ENCODE data around the gene JUNB. TPM values are rescaled to one million over a fixed set of nuclear protein-coding genes. Genes with fewer than 3 reads are reported as not detected.
"Not testable (repeated sequence)": the region's sequence is repeated elsewhere in the genome, so short reads cannot be mapped to it uniquely, and the experiment has no call there.

The JUNB gene
- total and polyA plus RNA-seq, 10 donors = 57.5 to 363 (median 169) TPM

DNA sequence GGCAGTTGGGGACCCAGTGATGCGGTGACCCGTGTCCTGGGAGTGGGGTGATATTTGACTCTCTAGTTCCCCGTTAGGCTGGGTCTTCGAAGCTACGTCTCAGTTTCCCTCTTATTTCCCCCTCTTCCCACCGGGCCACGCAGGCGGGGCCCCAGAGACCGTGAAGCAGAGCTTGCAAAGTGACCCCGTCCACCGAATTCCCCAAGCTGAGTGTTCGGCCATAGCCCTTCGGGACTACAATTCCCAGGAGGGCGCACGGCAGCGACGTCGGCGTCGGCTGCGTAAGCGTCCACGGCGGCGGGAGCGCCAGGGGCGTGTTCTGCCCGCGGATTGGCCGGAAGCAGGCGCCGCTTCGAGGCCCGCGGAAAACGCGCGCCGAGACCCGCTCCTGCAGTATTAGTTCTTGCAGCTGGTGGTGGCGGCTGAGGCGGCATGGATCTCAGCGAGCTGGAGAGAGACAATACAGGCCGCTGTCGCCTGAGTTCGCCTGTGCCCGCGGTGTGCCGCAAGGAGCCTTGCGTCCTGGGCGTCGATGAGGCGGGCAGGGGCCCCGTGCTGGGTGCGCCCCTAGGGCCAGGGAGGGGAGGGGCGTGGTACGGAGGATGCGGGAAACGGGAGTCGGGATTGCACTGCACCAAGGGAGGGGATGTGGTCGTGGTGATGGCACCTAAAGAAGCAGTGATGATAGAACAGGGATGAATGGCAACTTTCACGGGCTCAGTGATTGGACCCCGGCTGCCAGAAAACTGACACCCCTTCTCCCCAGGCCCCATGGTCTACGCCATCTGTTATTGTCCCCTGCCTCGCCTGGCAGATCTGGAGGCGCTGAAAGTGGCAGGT, 15.2 kb downstream of the JUNB start, which contains the start of gene RNASEH2A:
TSS of gene RNASEH2A (plus strand) at position 343 of the 840 bp plus-strand sequence. CDS start at position 433, 90 bp downstream.
- intact Hi-C loops (cut with DNase I; ENCODE audit: low total_unique reads) = loop anchor here (5.0 kb wide), 1 partner anchor 34 kb away; no protein-coding TSS in a partner anchor

DNA sequence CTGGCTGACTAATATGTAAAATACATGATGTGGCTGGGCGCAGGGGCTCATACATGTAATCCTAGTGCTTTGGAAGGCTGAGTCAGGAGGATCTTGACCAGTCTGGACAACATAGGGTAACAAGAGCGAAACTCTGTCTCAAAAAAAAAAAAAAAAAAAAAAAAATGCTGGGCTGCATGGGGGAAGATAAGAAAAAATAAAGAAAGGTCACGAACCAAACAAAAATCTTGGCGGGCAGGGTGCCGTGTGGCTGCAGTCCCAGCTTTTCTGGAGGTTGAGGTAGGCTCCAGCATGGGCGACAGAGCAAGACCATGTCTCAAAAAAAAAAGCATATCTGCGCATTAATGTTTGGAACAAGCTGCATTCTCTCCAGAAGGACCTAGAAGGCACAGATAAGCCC, 23.8 kb downstream of the JUNB start:
- H3K9me3 ChIP-seq = no peaks in the 10 kb centered on the region
- intact Hi-C loops (cut with DNase I; ENCODE audit: low total_unique reads) = no loop called here
- H3K4me1 ChIP-seq = no peaks in the 10 kb centered on the region
- WGBS, 5 donors = 91 to 98% (median 95%) methylated on average over 7 of the region's 7 CpGs
- no peaks in the 10 kb centered on the region for H3K27me3 ChIP-seq (replicated peaks in 1 of 7)
- no peak for DNase-seq
- peaks cover 0 to 48% (median 18%) of the 10 kb centered on the region in 6 donors for H3K36me3 ChIP-seq
- no peak overlapping the region for H3K27ac ChIP-seq
- no peak overlapping the region for H3K4me3 ChIP-seq
- TF ChIP-seq CTCF (IDR thresholded peaks at IDR 0.05 in 8 of 11, conservative IDR thresholded peaks at IDR 0.05 in 3 of 11) = no peak
- no peak for TF ChIP-seq POLR2AphosphoS5 (IDR thresholded peaks at IDR 0.05)
- no peak for TF ChIP-seq POLR2A (IDR thresholded peaks at IDR 0.05)

More for the DNA sequence above, 15.2 kb downstream of the JUNB start, which contains the start of gene RNASEH2A:
- Histone ChIP-seq H3K9me3 (no peaks in the 10 kb centered on the region), H3K27ac (peak within 1 kb of the TSS; percentile 3 to 83 (median 71)), H3K36me3 (peaks cover 0 to 38% (median 3%) of the 10 kb centered on the region in 6 donors), H3K4me3 (peak within 1 kb of the TSS; percentile 57 to 82 (median 67)), H3K27me3 (replicated peaks in 1 of 7) (peaks cover 0 to 14% (median 0%) of the 10 kb centered on the region in 7 donors), H3K4me1 (peaks cover 13 to 36% (median 27%) of the 10 kb centered on the region in 6 donors)
- peak; percentile 98 for DNase-seq
- WGBS, 5 donors = 3 to 6% (median 4%) methylated on average over 61 to 66 of the region's 66 CpGs
- no peak for TF ChIP-seq POLR2A (IDR thresholded peaks at IDR 0.05)
- peak in 5 of 11 experiments; percentile 15 to 44 (median 40) for TF ChIP-seq CTCF (IDR thresholded peaks at IDR 0.05 in 8 of 11, conservative IDR thresholded peaks at IDR 0.05 in 3 of 11)
- peak; percentile 86 to 94 (median 87) for TF ChIP-seq POLR2AphosphoS5 (IDR thresholded peaks at IDR 0.05)

- H3K27ac ChIP-seq; H3K27me3 ChIP-seq (replicated peaks in 1 of 7); DNase-seq; H3K4me1 ChIP-seq; H3K9me3 ChIP-seq; intact Hi-C loops (cut with DNase I; ENCODE audit: low total_unique reads); H3K4me3 ChIP-seq: not testable (repeated sequence)
- 92 to 99% (median 93%) methylated on average over 6 of the region's 6 CpGs for WGBS, 5 donors
- H3K36me3 ChIP-seq = peaks cover 0 to 27% (median 17%) of the 10 kb centered on the region in 6 donors
These were observed 25.9 kb downstream of the JUNB start for GRCh38 chr19:12817188-12817587.

GRCh38 chr19:12817810-12818209, 26.5 kb downstream of the JUNB start:
- 92 to 97% (median 94%) methylated on average over 11 of the region's 11 CpGs for WGBS, 5 donors
- not testable (repeated sequence) for H3K27me3 ChIP-seq (replicated peaks in 1 of 7); H3K4me1 ChIP-seq

DNA sequence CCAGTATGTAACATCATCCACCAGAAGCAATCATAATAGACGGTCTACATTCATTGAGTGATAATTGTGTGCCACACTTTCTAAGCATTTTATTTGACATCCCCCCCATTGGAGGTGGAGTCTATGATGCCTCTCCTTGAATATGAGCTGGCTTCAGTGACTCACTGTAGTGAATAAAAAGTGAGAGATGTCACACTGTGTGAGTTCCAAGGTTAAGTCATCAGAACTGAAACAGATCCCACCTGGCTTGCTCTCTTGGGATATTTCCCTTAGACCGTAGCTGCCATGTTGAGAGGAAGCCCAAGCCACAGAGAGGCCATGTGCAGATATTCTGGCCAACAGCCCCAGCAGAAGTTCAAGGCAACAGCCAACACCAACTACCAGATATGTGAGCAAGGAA, 30.5 kb downstream of the JUNB start:
- no peak overlapping the region for H3K4me3 ChIP-seq
- peaks cover 0 to 6% (median 0%) of the 10 kb centered on the region in 8 donors for H3K9me3 ChIP-seq
- 77 to 83% (median 81%) methylated on average over 2 of the region's 2 CpGs for WGBS, 5 donors
- H3K4me1 ChIP-seq = peaks cover 0 to 9% (median 6%) of the 10 kb centered on the region in 6 donors
- no peak for DNase-seq
- no peak overlapping the region for H3K27ac ChIP-seq
- intact Hi-C loops (cut with DNase I; ENCODE audit: low total_unique reads) = no loop called here
- H3K36me3 ChIP-seq = no peaks in the 10 kb centered on the region
- peaks cover 0 to 47% (median 22%) of the 10 kb centered on the region in 7 donors for H3K27me3 ChIP-seq (replicated peaks in 1 of 7)
- TF ChIP-seq POLR2A (IDR thresholded peaks at IDR 0.05) (no peak), POLR2AphosphoS5 (IDR thresholded peaks at IDR 0.05) (no peak), CTCF (IDR thresholded peaks at IDR 0.05 in 8 of 11, conservative IDR thresholded peaks at IDR 0.05 in 3 of 11) (no peak)

More at GRCh38 chr19:12817810-12818209, 26.5 kb downstream of the JUNB start:
- H3K9me3 ChIP-seq; H3K4me3 ChIP-seq; H3K27ac ChIP-seq; DNase-seq; intact Hi-C loops (cut with DNase I; ENCODE audit: low total_unique reads): not testable (repeated sequence)
- H3K36me3 ChIP-seq = peaks cover 0 to 21% (median 16%) of the 10 kb centered on the region in 6 donors
